Measurements from ENCODE around the gene CA9. TPM values are rescaled to one million over a fixed set of nuclear protein-coding genes. Genes with fewer than 3 reads are reported as not detected.

Gene CA9
- polyA plus RNA-seq, 3 donors, result not detected

DNA sequence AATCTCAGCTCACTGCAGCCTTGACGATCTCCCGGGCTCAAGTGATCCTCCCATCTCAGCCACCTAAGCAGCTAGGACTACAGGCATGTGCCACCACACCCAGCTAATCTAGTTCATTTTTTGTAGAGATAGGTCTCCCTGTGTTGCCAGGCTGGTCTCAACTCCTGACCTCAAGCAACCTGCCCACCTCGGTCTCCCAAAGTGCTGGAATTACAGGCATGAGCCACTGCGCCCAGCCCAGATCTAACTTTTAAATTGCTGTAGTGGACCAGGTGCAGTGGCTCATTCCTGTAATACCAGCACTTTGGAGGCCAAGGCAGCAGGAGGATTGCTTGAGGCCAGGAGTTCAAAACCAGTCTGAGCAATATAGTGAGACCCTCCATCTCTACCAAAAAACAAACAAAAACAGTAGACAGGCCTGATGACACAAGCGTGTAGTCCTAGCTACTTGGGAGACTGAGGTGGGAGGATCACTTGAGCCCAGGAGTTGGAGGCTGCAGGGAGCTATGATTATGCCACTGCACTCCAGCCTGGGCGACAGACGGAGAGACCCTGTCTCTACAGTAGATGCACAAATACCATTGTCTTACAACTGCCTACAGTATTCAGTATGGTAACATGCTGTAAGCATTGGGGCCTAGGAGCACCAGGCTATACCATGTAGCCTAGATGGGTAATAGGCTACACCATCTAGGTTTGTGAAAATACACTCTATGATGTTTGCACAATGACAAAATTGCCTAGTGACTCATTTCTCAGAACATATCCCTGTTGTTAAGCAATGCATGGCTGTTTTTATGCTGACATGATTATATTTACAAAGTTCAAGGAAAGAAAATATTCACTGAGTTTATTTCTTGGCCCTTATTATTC, 21.5 kb upstream of the CA9 start:
- 93% methylated on average over 3 of the region's 7 CpGs for WGBS (ENCODE audit: insufficient coverage)
- H3K4me2 ChIP-seq (replicated peaks; ENCODE audit: extremely low read depth, low read length, poor library complexity, severe bottlenecking), result no peak overlapping the region
- H3K4me1 Mint-ChIP-seq, result peaks cover 42% of the 10 kb centered on the region

DNA sequence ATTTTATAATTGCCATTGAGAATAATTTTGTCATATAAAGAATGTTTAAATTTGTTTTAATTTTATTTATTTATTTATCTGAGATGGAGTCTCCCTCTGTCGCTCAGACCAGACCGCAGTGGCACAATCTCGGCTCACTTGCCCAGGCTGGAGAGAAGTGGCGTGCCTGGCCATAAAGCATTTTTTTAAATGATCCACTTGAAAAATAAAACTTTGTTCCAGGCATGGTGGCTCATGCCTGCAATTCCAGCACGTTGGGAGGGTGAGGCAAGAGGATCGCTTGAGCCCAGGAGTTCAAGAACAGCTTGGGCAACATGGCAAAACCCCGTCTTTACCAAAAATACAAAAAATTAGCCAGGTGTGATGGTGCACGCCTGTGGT, 20.9 kb upstream of the CA9 start:
- Histone ChIP-seq H3K9me3 (replicated peaks in 1 of 2; ENCODE audit: control insufficient read depth in 1 of 2, insufficient read depth in 1 of 2, low read length in 2 of 2) (no peaks in the 10 kb centered on the region), H2AFZ (ENCODE audit: insufficient read depth, low read depth, low read length, poor library complexity, severe bottlenecking) (no peak overlapping the region), H3K9ac (ENCODE audit: insufficient read depth, low read length, poor library complexity, severe bottlenecking) (no peak overlapping the region), H3K27me3 (ENCODE audit: control insufficient read depth in 2 of 2, insufficient read depth in 2 of 2, low read length in 2 of 2) (no peaks in the 10 kb centered on the region), H3K36me3 (replicated peaks in 1 of 2; ENCODE audit: control insufficient read depth in 1 of 2, insufficient read depth in 2 of 2, low read length in 2 of 2) (no peaks in the 10 kb centered on the region), H3K27ac (ENCODE audit: low read depth in 1 of 2, low read length in 2 of 2) (no peak overlapping the region), H3K4me2 (replicated peaks; ENCODE audit: extremely low read depth, low read length, poor library complexity, severe bottlenecking) (no peak overlapping the region), H4K20me1 (ENCODE audit: insufficient read depth, low read length) (no peaks in the 10 kb centered on the region), H3K4me1 (ENCODE audit: control insufficient read depth in 1 of 2, insufficient read depth in 2 of 2, low read length in 2 of 2) (peaks cover 42 to 58% of the 10 kb centered on the region in 2 donors), H3K79me2 (ENCODE audit: insufficient read depth, low read length) (no peaks in the 10 kb centered on the region), H3K4me3 (replicated peaks in 1 of 3; ENCODE audit: low read depth in 2 of 3, low read length in 3 of 3) (no peak overlapping the region)
- H3K9me3 Mint-ChIP-seq, result no peaks in the 10 kb centered on the region
- no peak overlapping the region for H3K4me3 Mint-ChIP-seq
- intact Hi-C loops (cut with micrococcal nuclease), result no loop called here
- DNase-seq, result no peak
- peak overlapping the region in 4 of 7 donors; percentile 52 to 76 (median 54) for H3K27ac Mint-ChIP-seq
- no peaks in the 10 kb centered on the region for H3K36me3 Mint-ChIP-seq
- whole genome bisulfite sequencing (ENCODE audit: insufficient coverage), result 98% methylated on average over 5 of the region's 8 CpGs
- TF ChIP-seq, protein P1, sequence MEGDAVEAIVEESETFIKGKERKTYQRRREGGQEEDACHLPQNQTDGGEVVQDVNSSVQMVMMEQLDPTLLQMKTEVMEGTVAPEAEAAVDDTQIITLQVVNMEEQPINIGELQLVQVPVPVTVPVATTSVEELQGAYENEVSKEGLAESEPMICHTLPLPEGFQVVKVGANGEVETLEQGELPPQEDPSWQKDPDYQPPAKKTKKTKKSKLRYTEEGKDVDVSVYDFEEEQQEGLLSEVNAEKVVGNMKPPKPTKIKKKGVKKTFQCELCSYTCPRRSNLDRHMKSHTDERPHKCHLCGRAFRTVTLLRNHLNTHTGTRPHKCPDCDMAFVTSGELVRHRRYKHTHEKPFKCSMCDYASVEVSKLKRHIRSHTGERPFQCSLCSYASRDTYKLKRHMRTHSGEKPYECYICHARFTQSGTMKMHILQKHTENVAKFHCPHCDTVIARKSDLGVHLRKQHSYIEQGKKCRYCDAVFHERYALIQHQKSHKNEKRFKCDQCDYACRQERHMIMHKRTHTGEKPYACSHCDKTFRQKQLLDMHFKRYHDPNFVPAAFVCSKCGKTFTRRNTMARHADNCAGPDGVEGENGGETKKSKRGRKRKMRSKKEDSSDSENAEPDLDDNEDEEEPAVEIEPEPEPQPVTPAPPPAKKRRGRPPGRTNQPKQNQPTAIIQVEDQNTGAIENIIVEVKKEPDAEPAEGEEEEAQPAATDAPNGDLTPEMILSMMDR (IDR thresholded peaks at IDR 0.05), result no peak
- peaks cover 0 to 6% (median 4%) of the 10 kb centered on the region in 3 donors for H3K27me3 Mint-ChIP-seq (ENCODE audit: low read depth in 3 of 3)
- peaks cover 41% of the 10 kb centered on the region for H3K4me1 Mint-ChIP-seq

More for the DNA sequence above, 21.5 kb upstream of the CA9 start:
- no peak overlapping the region for H2AFZ ChIP-seq (ENCODE audit: insufficient read depth, low read depth, low read length, poor library complexity, severe bottlenecking)
- Mint-ChIP-seq H3K9me3 (peaks cover 0 to 1% (median 0%) of the 10 kb centered on the region in 7 donors), H3K4me3 (no peak overlapping the region), H3K36me3 (no peaks in the 10 kb centered on the region), H3K27ac (peak overlapping the region in 3 of 7 donors; percentile 32 to 80 (median 45)), H3K27me3 (ENCODE audit: low read depth in 3 of 3) (peaks cover 0 to 7% (median 3%) of the 10 kb centered on the region in 3 donors)
- no peaks in the 10 kb centered on the region for H4K20me1 ChIP-seq (ENCODE audit: insufficient read depth, low read length)
- intact Hi-C loops (cut with micrococcal nuclease), result no loop called here
- H3K27me3 ChIP-seq (ENCODE audit: control insufficient read depth in 2 of 2, insufficient read depth in 2 of 2, low read length in 2 of 2), result no peaks in the 10 kb centered on the region
- H3K9ac ChIP-seq (ENCODE audit: insufficient read depth, low read length, poor library complexity, severe bottlenecking), result no peak overlapping the region
- H3K4me3 ChIP-seq (replicated peaks in 1 of 3; ENCODE audit: low read depth in 2 of 3, low read length in 3 of 3), result no peak overlapping the region
- DNase-seq, result peak in 2 of 3 donors; percentile 65 to 70
- TF ChIP-seq, protein P1 (IDR thresholded peaks at IDR 0.05), result no peak
- H3K79me2 ChIP-seq (ENCODE audit: insufficient read depth, low read length), result no peaks in the 10 kb centered on the region
- no peaks in the 10 kb centered on the region for H3K36me3 ChIP-seq (replicated peaks in 1 of 2; ENCODE audit: control insufficient read depth in 1 of 2, insufficient read depth in 2 of 2, low read length in 2 of 2)
- H3K4me1 ChIP-seq (ENCODE audit: control insufficient read depth in 1 of 2, insufficient read depth in 2 of 2, low read length in 2 of 2), result peaks cover 42 to 58% of the 10 kb centered on the region in 2 donors
- H3K9me3 ChIP-seq (replicated peaks in 1 of 2; ENCODE audit: control insufficient read depth in 1 of 2, insufficient read depth in 1 of 2, low read length in 2 of 2), result no peaks in the 10 kb centered on the region
- H3K27ac ChIP-seq (ENCODE audit: low read depth in 1 of 2, low read length in 2 of 2), result no peak overlapping the region

All from CD14-positive monocyte (primary cell).